Measurements from ENCODE around the gene ATOH8.
A peak's percentile ranks its signal among the peaks of the same experiment; 100 is the strongest.
"Not testable (repeated sequence)": the region's sequence is repeated elsewhere in the genome, so short reads cannot be mapped to it uniquely, and the experiment has no call there.

Gene ATOH8

GRCh38 chr2:85753525-85754312 lies at the start of gene ATOH8:
TSS of gene ATOH8 (plus strand) at chr2:85753991. CDS start at chr2:85754190, 199 bp downstream.
- DNase-seq = peak; percentile 14

GRCh38 chr2:85704038-85704437 lies 49.8 kb upstream of the ATOH8 start:
- no peak for DNase-seq

GRCh38 chr2:85704800-85705679 lies 48.8 kb upstream of the ATOH8 start:
- no peak for DNase-seq

- DNase-seq = no peak
Observed at GRCh38 chr2:85705680-85706039, 48.1 kb upstream of the ATOH8 start.

GRCh38 chr2:85706063-85706462 lies 47.7 kb upstream of the ATOH8 start:
- DNase-seq = no peak

- no peak for DNase-seq
Observed at GRCh38 chr2:85706599-85707296, 47.0 kb upstream of the ATOH8 start.

GRCh38 chr2:85707304-85707703 lies 46.5 kb upstream of the ATOH8 start:
- peak; percentile 52 for DNase-seq

- DNase-seq = no peak
Observed at GRCh38 chr2:85708641-85709040, 45.1 kb upstream of the ATOH8 start.

GRCh38 chr2:85709401-85709811 lies 44.4 kb upstream of the ATOH8 start:
- DNase-seq = no peak

GRCh38 chr2:85710687-85711577 lies 42.9 kb upstream of the ATOH8 start:
- no peak for DNase-seq

- no peak for DNase-seq
Observed at GRCh38 chr2:85711578-85712060, 42.2 kb upstream of the ATOH8 start.

- DNase-seq = no peak
Observed at GRCh38 chr2:85712336-85712735, 41.5 kb upstream of the ATOH8 start.

GRCh38 chr2:85712849-85713612 lies 40.8 kb upstream of the ATOH8 start:
- no peak for DNase-seq

- DNase-seq = no peak
Observed at GRCh38 chr2:85713836-85714235, 40.0 kb upstream of the ATOH8 start.

GRCh38 chr2:85714421-85714820 lies 39.4 kb upstream of the ATOH8 start:
- DNase-seq = not testable (repeated sequence)

- DNase-seq = no peak
Observed at GRCh38 chr2:85714841-85715240, 39.0 kb upstream of the ATOH8 start.

- DNase-seq = no peak
Observed at GRCh38 chr2:85716346-85716914, 37.4 kb upstream of the ATOH8 start.

GRCh38 chr2:85717308-85718008 lies 36.3 kb upstream of the ATOH8 start:
- DNase-seq = no peak

- DNase-seq = no peak
Observed at GRCh38 chr2:85718009-85718391, 35.8 kb upstream of the ATOH8 start.

GRCh38 chr2:85718885-85719492 lies 34.8 kb upstream of the ATOH8 start:
- DNase-seq = no peak
